Cardiac septum (tissue), 1 donor: ENCODE results near the gene APBA2. TPM values are rescaled to one million over a fixed set of nuclear protein-coding genes. Genes with fewer than 3 reads are reported as not detected.

Experiments used
- DNase-seq: peaks from one replicate; pipeline ENCODE4 v3.0.0-alpha.2; 2020; ENCODE audit warnings: low spot score
- intact Hi-C: fragments of 100-400 bp; cut with DNase I; formaldehyde crosslinking; loops from one replicate; pipeline ENCODE4 v1.14.0; 2022
- total RNA-seq: library from RNA; stranded (reverse); fragmentation: NEBNext Ultra II Directional; extraction: Animal tissue kit (Norgen Biotek cat#: 25700); gene quantifications from one replicate; pipeline ENCODE4 v1.2.1, GENCODE V29; 2021
- donor health status: DM: no; HTN: no; CAD: no.

Gene APBA2
- total RNA-seq, 1 donor from 2014 or later: 0.57 TPM

DNA sequence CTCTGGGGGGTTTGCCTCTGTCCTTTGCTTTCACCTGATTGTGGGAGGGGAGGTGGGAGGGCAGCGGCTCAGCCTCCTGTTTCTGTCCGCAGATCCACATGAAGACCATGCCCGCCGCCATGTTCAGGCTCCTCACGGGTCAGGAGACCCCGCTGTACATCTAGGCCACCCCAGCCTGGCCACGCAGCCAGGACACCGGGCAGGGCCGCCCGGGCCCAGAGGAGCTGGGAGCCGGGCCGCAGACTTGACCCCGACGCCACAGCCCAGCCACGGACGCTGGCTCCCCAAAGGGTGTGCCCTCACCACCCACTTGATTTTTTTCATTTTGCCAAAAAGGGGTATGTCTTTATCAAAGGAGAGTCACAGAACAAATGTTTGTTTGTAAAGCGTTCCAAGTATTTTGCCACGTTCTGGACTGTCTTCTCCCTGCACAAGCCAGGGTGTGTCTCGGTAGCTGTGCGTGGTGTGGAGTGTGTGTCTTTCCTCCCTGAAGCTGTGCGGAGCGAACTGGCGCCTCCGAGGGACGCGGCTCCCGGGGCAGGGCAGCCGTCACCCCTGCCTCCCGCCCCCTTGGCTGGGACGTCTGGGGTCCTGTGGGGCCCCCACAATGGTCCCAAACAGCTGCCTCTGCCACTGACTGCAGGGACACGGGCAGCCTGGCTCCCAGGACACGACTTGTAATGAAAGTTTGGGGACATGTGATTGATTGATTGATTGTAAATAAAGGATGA is 231.4 kb downstream of the APBA2 start:
- DNase-seq: no peak
- intact Hi-C loops: no loop called here

DNA sequence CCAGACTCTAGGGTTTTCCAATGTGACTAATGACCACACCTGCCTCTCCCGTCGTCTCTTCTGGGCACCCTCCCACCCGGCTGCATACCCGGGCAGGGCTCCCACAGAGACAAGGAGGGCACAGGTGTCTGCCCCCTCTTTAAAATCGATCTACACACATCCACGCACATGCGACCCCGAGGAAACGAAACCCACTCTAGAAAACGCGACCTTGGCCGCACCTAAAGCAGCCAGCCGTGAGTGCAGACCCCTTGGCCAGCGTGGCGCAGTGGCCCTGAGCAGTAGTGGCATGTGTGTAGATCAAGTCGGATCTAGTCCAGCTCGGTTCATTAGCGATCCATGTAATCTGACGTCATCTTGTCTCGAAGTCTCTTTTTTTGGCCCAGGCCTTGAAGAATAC is 232.0 kb downstream of the APBA2 start:
- intact Hi-C loops: no loop called here
- no peak for DNase-seq

DNA sequence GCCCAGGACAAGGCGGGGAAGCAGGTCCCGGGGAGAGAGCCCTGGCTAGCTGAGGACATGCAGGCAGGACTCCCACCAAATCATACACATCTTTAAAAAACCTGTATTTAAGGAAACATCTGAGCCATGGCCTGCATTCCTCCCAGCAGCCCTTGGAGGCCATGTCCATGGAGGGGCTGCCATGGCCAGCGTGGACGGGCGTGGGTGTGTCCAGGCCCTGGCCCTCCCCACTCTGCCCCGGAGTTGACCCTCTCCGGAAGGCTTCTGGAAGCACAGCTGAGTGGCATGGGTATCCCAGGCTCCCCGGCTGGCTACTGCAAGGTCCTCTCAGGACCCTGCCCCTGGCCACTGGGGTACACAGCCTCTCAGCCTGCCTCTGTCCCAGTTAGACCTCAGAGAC is 234.1 kb downstream of the APBA2 start:
- intact Hi-C loops: no loop called here

DNA sequence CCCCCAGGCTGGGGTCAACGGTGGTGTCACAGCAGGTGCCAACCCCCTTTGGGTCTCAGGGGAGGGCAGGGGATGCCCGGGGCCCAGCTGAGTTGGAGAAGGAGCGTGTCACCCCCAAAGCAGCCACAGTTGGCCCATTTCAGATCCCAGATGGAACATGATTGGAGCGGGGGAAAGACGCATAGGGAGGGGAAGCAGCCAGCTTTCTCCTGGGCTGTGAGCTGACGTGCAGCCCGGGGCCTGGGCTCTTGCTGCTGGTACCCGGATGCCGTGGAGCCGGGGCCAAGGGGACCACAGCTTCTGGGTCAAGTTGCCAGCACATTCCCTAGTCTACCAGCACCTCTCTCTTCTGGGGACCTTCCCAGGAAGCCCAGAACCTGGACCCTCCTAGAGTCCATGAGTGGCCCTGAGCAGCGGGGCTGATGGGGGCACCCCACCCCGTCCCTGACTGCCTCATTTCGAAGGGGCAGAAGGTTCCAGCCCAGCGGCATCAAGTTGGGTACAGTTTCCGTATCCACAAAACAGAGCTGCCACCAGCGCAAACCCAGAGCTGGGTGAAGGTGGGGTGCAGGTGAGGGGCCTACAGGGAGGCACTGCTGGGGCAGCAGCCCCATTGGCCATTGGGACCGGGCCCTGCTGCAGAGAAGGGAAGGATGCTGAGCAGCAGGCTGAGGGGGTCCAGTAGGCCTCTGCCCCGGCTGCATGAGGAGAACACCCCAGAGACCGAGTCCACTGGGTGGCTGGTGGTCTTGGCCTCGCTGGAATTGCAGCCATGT is 235.0 kb downstream of the APBA2 start:
- DNase-seq: no peak
- intact Hi-C loops: no loop called here

More for the DNA sequence above, 234.1 kb downstream of the APBA2 start:
- DNase-seq: no peak

DNA sequence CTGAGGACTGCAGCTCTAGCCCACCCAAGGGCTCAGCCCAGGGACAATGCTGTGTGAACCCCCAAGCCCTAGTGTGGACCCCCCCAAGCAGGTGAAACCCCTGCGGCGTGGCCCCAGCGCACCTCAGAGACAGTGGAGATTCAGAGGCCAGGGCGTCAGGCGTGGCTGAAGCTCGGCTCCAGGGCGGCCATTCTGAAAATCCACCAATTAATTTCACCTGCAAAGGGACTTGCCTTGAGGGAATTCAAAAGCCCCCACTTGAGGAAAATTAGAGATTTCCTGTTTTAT is 235.5 kb downstream of the APBA2 start:
- no peak for DNase-seq
- intact Hi-C loops: no loop called here

DNA sequence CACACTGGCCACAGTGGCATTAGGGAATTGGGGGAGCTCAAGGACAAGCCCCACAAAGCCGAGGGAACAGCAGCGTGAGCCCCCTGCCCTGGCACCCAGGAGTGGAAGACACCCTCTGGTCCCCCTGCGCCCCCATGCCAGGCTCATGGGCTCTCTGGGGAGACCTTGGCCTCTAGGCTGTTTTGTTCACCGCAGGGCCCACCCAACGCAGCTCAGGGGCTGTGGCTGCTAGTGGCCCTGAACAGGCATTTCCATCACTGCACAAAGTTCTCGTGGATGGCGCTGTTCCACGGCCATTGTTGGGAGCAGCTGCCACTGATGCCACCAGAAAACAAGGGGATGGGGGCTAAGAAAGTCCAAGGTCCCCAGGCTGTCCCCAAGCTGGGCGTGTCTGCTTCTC is 236.1 kb downstream of the APBA2 start:
- intact Hi-C loops: no loop called here
- no peak for DNase-seq

DNA sequence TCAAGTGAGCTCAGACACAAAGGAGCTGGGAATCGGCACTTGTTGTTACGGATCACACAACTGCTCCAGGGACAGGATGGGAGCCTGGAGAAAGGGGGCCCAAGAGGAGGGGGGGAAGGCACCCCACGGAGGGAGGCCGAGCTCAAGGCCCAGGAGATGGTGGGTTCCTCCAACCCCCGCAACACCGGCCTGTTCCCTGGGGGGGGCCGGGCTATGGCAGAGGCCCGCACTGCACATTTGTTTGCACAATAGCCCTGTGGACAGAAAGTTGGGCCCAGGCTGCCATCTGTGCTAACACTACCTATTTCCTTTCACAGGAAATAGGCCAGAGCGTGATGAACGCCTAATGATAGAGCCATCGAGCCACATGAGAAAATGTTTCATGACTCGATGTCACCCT is 236.7 kb downstream of the APBA2 start:
- intact Hi-C loops: no loop called here
- DNase-seq: no peak

DNA sequence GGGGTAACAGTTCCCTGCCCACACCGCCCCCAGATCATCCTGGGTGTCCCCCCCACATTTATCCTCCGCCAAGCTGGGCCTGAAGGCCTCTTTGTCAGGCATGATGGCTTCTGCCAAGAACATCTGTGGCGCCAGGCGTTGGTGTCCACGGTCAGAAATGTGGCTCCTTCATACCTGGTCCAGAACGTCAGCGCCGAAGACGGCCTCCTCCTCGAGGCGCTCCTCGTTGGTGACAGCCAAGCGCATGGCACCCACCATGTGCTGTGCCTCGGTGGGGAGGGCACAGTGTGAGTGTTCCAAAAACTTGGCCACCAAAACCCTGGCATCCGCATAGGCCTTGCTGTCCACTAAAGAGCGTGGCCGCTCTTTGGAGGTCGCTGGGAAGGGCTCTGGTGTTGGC is 237.4 kb downstream of the APBA2 start:
- DNase-seq: no peak
- intact Hi-C loops: no loop called here

DNA sequence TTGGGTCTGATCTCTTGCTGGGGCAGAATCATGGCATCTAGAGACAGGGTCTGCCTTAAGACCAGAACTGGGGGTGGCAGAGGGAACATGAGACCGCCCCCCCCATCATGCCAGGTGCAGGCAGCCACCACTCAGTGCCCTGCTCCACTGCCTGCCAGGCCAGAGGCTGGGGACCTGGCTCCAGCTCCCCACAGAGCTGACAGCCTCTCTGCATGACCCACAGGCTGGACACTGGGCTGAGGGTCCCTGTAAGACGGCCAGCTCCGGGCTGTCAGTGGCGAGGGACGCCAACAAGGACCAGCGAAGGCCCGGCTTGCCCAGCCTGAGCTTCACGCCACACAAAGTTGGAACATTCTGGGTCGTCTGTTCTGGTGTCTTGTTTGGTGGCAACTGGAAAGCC is 238.2 kb downstream of the APBA2 start:
- no peak for DNase-seq
- intact Hi-C loops: no loop called here

DNA sequence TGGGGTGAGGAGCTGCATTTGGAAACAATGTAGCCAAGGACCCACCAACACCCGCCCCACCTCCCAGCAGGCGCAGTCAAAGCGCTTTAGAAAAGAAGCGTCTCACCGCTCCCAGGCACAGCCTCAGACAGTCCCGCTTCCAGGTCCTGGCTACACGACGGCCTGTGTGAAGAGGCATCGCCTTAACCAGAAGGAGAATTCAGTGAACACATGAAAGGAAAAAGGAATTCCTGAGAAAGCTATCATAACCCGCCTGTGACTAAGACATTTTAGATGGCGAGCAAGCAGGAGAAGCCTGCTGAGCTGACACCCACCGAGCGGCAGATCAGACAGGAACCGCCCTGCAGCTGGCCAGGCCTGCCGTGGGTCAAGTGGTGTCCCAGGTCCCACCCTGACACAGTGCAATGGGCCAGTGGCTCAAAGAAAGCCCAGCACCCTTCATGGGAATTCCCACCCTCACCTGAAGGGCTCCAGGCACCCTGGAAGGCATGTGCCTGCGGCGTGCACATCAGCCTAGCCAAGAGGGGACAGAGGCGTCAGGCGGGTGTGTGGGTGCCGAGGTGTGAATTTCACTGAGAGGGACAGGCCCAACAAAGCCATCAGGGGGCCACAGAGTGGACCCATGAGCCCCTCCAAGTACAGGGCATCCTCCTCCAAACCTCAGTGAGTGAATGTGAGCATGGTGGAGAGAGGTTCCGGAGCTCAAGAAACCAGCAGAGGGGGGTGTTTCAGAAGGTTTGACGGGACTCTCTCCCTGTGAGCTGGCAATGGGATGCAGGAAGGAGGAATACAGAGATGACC is 239.0 kb downstream of the APBA2 start:
- no peak for DNase-seq

DNA sequence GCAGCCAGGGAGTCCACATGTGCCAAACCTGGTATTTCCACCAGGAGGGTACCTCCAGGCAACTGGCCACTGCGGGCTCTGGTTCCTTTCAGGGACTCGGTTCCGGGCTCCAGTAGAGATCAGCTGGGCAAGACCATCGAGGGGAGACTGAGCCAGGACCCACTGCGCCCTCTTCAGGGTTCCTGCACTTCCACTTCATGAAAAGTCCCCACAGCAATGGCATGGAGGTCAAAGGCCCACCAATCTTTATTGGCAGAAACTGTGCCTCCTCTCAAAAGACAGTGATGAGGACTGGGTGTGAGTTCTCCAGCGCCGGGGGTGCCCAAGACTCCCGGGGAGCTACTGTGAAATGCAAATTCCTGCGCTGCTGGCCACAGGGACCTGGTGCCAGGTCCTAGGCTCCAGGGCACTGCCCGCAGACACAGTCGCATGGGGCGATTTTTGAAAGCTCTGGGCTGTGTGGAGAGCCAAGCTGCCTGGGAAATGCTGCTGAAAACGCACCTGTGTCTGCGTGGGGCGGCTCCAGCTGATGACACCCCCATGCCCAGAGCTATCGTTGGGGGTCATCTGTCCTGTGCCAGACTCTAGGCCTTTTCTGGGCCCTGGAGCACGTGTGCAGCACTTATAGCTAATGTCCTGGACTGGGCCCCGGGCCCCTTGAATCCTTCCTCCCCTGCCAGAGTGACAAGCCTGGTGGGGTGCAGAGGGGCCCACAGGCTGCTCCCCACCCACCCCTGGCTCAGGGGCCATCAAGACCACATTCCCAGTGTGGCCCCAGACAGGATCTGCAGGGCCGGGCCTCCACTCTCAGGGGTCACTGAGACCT is 239.8 kb downstream of the APBA2 start:
- intact Hi-C loops: no loop called here
- no peak for DNase-seq

More for the DNA sequence above, 239.0 kb downstream of the APBA2 start:
- intact Hi-C loops: no loop called here

DNA sequence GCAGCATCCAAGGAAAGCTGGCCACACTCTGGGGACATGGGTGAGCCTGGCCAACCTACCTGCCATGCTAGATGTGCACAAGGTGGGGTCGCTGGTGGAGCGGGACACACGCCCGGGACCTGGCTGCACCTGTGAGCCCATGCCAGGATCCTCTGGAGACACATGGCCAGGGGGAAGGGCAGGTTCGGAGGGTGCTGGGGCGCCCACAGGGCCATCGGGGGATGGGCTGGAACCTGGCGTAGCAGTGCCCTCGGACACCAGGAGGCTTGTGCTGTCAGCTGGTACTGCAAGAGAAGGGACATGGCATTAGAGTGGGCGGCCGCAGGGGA is 240.4 kb downstream of the APBA2 start:
- DNase-seq: no peak

DNA sequence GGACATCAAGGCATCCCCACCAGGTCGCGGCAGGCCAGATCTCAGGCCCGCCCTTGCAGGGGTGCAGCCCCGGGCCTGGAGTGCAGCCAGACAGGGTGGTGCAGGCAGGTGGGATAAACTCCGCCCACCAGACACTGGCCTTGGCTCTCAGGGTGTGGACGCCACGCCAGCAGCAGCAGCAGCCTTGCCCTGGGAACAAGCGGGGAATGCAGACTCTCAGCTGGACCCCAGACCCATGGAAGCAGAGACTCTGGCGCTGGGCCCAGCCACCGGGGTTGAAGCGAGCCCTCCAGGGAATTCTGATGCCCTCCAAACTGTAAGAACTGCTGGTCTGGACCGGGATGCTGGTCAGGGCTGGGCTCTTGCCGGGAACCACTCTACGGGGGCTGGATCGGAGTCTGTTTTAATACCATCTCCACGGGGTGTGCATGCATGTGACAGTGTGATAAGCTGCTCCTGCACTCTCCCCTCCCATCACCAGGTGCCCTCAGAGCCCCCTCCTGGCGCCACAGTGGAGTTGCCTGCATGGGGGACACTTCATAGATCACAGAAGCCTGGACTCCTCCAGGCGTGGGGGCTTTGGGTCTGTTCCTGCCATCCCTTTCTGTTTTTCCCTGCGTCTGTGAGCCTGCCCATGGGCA is 241.2 kb downstream of the APBA2 start:
- intact Hi-C loops: no loop called here
- DNase-seq: no peak

More for the DNA sequence above, 240.4 kb downstream of the APBA2 start:
- intact Hi-C loops: no loop called here

DNA sequence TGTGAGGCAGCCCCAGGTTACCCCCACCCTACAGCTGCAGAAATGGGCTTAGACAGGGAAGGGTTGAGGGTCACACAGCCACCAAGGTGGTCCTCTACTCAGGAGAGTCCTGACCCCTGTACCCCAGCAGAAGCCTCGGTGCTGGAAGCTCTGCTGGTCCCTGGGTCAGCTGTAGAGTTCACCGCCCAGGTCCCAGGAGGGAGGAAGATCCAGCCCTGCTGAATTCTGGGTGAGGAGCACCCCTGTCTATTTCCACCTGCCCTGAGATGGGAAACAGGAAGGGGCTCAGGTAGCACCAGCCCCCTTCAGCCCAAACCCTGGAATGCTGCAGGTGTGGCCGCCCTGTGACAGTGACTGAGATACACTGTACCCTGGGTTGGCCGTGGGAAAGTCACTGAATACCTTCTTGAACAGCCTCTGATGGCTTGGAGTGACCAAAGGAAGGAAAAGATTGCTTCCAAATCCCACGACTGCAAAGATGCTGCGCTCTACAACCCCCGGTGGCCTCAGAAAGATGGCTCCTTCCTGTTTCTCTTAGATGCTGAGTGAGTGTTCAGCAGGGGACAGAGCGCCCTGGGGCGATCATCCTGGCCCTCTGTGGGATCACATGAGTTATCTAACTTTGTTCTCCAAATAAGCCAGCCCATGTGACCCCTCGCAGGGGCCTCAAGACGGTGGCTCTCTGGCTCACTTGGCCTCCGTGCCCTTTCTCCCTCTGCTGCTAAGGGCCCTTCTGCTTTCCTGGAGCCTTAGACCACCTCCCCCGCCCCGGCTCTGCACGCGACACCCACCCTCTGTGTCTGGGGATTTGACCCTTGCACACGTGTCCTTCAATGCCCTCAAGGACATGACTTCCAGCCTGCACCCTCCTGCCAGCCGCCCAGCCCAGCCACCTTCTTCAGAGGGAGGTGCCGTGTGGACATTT is 242.0 kb downstream of the APBA2 start:
- no peak for DNase-seq
- intact Hi-C loops: no loop called here

DNA sequence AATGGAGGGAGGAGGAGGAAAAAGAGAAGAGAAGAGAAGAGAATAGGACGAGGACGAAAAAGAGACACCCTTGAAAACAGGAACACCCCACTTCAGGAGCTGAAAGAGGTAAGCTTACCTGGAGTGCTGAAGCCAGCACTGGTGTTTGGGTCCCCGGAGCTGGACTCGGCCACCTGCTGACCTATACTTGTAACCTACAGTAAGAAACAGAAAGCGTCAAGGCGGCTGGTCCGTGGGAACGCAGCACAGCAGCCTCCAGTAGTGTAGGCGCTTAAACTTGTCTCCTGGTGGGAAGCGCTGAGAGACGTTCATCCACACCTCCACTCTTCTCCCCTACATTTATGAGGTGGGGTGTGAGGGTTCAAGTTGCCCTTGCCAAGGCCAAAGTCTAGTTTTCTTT is 242.9 kb downstream of the APBA2 start:
- DNase-seq: no peak
- intact Hi-C loops: no loop called here

DNA sequence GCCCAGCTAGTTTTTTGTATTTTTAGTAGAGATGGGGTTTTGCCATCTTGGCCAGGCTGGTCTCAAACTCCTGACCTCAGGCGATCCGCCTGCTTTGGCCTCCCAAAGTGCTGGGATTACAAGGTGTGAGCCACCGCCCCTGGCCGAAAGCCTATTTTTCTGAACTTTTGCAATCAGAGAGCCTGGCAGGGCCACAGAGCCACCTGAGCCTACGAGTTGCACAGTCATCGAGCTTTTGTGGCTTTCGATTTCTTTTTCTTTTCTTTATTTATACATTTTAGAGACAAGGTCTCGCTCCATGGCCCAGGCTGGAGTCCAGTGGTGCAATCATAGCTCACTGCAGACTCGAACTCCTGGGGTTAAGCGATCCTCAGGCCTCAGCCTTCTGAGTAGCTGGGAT is 243.4 kb downstream of the APBA2 start:
- intact Hi-C loops: no loop called here
- DNase-seq: peak; percentile 39

DNA sequence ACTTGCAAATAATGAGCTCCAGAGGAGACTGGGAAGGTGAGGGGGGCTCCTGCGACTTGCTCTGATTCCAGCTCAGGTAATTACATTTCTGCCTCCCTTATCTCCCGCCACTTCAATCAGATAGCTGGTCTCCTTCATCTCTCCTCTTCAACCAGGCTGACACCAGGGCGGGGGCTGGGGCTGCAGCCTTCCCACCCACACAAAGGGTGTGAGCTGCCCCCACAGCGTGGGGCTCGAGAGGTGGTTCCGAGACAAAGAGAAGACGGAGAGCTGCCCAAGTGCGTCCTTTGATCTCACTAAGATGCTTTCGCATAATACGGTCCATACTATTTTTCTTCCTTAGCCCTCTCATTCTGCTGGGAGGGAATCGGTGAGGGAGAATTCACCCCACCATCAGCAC is 244.2 kb downstream of the APBA2 start:
- peak; percentile 43 for DNase-seq
- intact Hi-C loops: no loop called here

DNA sequence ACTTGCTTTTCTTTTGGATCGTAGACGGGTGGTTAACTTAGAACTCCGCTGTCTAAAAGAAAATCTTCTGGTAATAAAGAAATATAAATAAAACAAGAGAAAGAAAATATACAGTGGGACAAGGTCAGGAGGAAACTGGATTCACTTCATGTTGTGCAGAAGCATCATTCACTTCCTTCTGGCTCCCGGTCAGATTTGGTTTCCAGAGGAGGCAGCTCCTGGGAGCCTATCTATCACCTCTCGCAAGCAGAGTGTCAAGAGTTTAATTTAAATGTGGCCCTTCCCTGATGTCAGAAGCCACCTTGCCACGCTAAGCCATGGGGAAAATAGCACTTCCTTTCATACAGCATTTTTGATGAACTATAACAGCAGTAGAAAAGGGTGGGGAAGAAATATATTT is 244.7 kb downstream of the APBA2 start:
- DNase-seq: peak; percentile 55
- intact Hi-C loops: no loop called here
